H9 (cell line): ENCODE measurements around the gene NUP210. TPM values are rescaled to one million over a fixed set of nuclear protein-coding genes. Genes with fewer than 3 reads are reported as not detected.
"Not testable (repeated sequence)": the region's sequence is repeated elsewhere in the genome, so short reads cannot be mapped to it uniquely, and the experiment has no call there.

Source experiments
- DNase-seq: peaks from one replicate; pipeline ENCODE4 v3.0.0-alpha.2; 2017
- H2AFZ ChIP-seq: one replicate; pipeline ENCODE4 v1.6.1; 2013; ENCODE audit warnings: mild to moderate bottlenecking, low read length, control low read depth, moderate library complexity
- H2AK5ac ChIP-seq: 2 replicates; pipeline ENCODE4 v1.6.1; 2013; ENCODE audit warnings: low read length, control low read depth, mixed read lengths; ENCODE audit not compliant: insufficient read length
- H2BK120ac ChIP-seq: one replicate; pipeline ENCODE4 v1.6.1; 2013; ENCODE audit warnings: low read depth, mild to moderate bottlenecking, low read length, control low read depth, inconsistent platforms; ENCODE audit not compliant: poor library complexity, severe bottlenecking
- H2BK12ac ChIP-seq: 2 replicates; pipeline ENCODE4 v1.6.1; 2013; ENCODE audit warnings: low read length, control low read depth, mixed read lengths, low read depth; ENCODE audit not compliant: insufficient read length
- H2BK15ac ChIP-seq: 2 replicates; pipeline ENCODE4 v1.6.1; 2013; ENCODE audit warnings: low read depth, low read length, control low read depth
- H2BK20ac ChIP-seq: one replicate; pipeline ENCODE4 v1.6.1; 2013; ENCODE audit warnings: low read depth, mild to moderate bottlenecking, low read length, control low read depth, inconsistent platforms; ENCODE audit not compliant: poor library complexity, severe bottlenecking
- H2BK5ac ChIP-seq: 2 replicates; pipeline ENCODE4 v1.6.1; 2013; ENCODE audit warnings: low read length, control low read depth, mixed read lengths; ENCODE audit not compliant: insufficient read length
- H3K14ac ChIP-seq: 2 replicates; pipeline ENCODE4 v1.6.1; 2013; ENCODE audit warnings: low read length, control low read depth; ENCODE audit not compliant: insufficient read depth
- H3K18ac ChIP-seq: 2 replicates; pipeline ENCODE4 v1.6.1; 2013; ENCODE audit warnings: low read depth, mild to moderate bottlenecking, mixed read lengths, low read length, control low read depth; ENCODE audit not compliant: insufficient read length
- H3K23ac ChIP-seq: 2 replicates; pipeline ENCODE4 v1.6.1; 2013; ENCODE audit warnings: low read length, control low read depth, mixed read lengths, low read depth; ENCODE audit not compliant: insufficient read length
- H3K23me2 ChIP-seq: 2 replicates; pipeline ENCODE4 v1.6.1; 2013; ENCODE audit warnings: low read depth, mild to moderate bottlenecking, mixed read lengths, low read length, control low read depth; ENCODE audit not compliant: insufficient read length, poor library complexity, severe bottlenecking
- H3K27ac ChIP-seq: 2 replicates; pipeline ENCODE4 v1.5.1; 2013; ENCODE audit warnings: low read length, control low read depth, mixed read lengths, low read depth; ENCODE audit not compliant: insufficient read length
- H3K27me3 ChIP-seq: 2 replicates; pipeline ENCODE4 v1.6.1; 2013; ENCODE audit warnings: low read length, control low read depth, inconsistent platforms; ENCODE audit not compliant: insufficient read depth
- H3K4ac ChIP-seq: 2 replicates; pipeline ENCODE4 v1.6.1; 2013; ENCODE audit warnings: low read depth, mild to moderate bottlenecking, control low read depth, inconsistent platforms, low read length, moderate library complexity
- H3K4me1 ChIP-seq: 2 replicates; pipeline ENCODE4 v1.6.1; 2013; ENCODE audit warnings: low read length, control low read depth, inconsistent platforms; ENCODE audit not compliant: insufficient read depth
- H3K4me2 ChIP-seq: 2 replicates; pipeline ENCODE4 v1.6.1; 2013; ENCODE audit warnings: low read length, control low read depth, mixed read lengths; ENCODE audit not compliant: insufficient read length, insufficient read depth
- H3K56ac ChIP-seq: 2 replicates; pipeline ENCODE4 v1.6.1; 2013; ENCODE audit warnings: low read depth, mild to moderate bottlenecking, mixed read lengths, low read length, control low read depth; ENCODE audit not compliant: insufficient read length
- H3K79me1 ChIP-seq: 2 replicates; pipeline ENCODE4 v1.6.1; 2013; ENCODE audit warnings: low read depth, mild to moderate bottlenecking, moderate library complexity, low read length, control low read depth, inconsistent platforms; ENCODE audit not compliant: insufficient read depth, poor library complexity, severe bottlenecking
- H3K79me2 ChIP-seq: 2 replicates; pipeline ENCODE4 v1.6.1; 2013; ENCODE audit warnings: low read length, control low read depth, inconsistent platforms; ENCODE audit not compliant: insufficient read depth
- H3K9ac ChIP-seq: 2 replicates; pipeline ENCODE4 v1.6.1; 2013; ENCODE audit warnings: low read length, control low read depth, mixed read lengths; ENCODE audit not compliant: insufficient read length; ENCODE audit errors: extremely low read depth
- H3K9me3 ChIP-seq: one replicate; pipeline ENCODE4 v1.6.1; 2013; ENCODE audit warnings: low read depth, low read length, inconsistent platforms; ENCODE audit not compliant: control insufficient read depth
- H3T11ph ChIP-seq: one replicate; pipeline ENCODE4 v1.6.1; 2013; ENCODE audit warnings: mild to moderate bottlenecking, low read length, control low read depth, inconsistent platforms
- H4K20me1 ChIP-seq: one replicate; pipeline ENCODE4 v1.6.1; 2013; ENCODE audit not compliant: control insufficient read depth, insufficient read length, insufficient read depth
- H4K5ac ChIP-seq: 2 replicates; pipeline ENCODE4 v1.6.1; 2013; ENCODE audit warnings: low read depth, mild to moderate bottlenecking, mixed read lengths, low read length, control low read depth; ENCODE audit not compliant: insufficient read length
- H4K8ac ChIP-seq: replicated peaks from 2 replicates; pipeline ENCODE4 v1.6.1; 2013; ENCODE audit warnings: low read length, control low read depth, mixed read lengths, low read depth; ENCODE audit not compliant: insufficient read length
- H4K91ac ChIP-seq: 2 replicates; pipeline ENCODE4 v1.6.1; 2013; ENCODE audit warnings: low read depth, mild to moderate bottlenecking, moderate library complexity, mixed read lengths, low read length, control low read depth; ENCODE audit not compliant: insufficient read length
- H3K27ac Mint-ChIP-seq, 3 experiments: 2 replicates in 2 of 3; 3 replicates in 1 of 3; pipeline ENCODE4 v1.8.0; 2020 to 2021; ENCODE audit warnings: mixed read lengths in 3 of 3, mild to moderate bottlenecking in 1 of 3, moderate library complexity in 1 of 3
- H3K27me3 Mint-ChIP-seq: 2 replicates; pipeline ENCODE4 v1.8.0; 2021; ENCODE audit warnings: low read depth, mild to moderate bottlenecking, moderate library complexity, mixed read lengths
- H3K36me3 Mint-ChIP-seq, 3 experiments: 2 replicates in 2 of 3; 3 replicates in 1 of 3; pipeline ENCODE4 v1.8.0; 2020 to 2021; ENCODE audit warnings: low read depth in 3 of 3, mixed read lengths in 3 of 3; ENCODE audit not compliant: insufficient read depth in 1 of 3
- H3K4me1 Mint-ChIP-seq, 2 experiments: 2 replicates each; pipeline ENCODE4 v1.8.0; 2020; ENCODE audit warnings: mixed read lengths in 2 of 2
- H3K4me3 Mint-ChIP-seq, 2 experiments: 2 replicates in 1 of 2; 3 replicates in 1 of 2; pipeline ENCODE4 v1.8.0; 2020 to 2021; ENCODE audit warnings: mild to moderate bottlenecking in 2 of 2, mixed read lengths in 2 of 2, moderate library complexity in 1 of 2
- H3K9me3 Mint-ChIP-seq, 2 experiments: 2 replicates in 1 of 2; 3 replicates in 1 of 2; pipeline ENCODE4 v1.8.0; 2020; ENCODE audit warnings: mild to moderate bottlenecking in 2 of 2, mixed read lengths in 2 of 2, moderate library complexity in 1 of 2
- WGBS: extraction: QIAGEN DNeasy Blood & Tissue Kit; methylation state at CpG from one replicate; pipeline ENCODE4 v1.1.7; 2013; ENCODE audit warnings: missing lambda C conversion rate, low lambda C conversion rate, mixed read lengths; ENCODE audit not compliant: insufficient read length; ENCODE audit errors: extremely low coverage; 5-methylcytosine and 5-hydroxymethylcytosine counted together
- total RNA-seq: library from RNA; stranded (reverse); gene quantifications from 2 replicates; pipeline ENCODE4 v1.2.1, GENCODE V29; 2021
- TF ChIP-seq, protein P1 (sequence below): fragments of 200-600 bp; sonication (generic); conservative IDR thresholded peaks from 3 replicates; pipeline ENCODE4 v1.8.0; 2021; ENCODE audit warnings: antibody characterized with exemption, mild to moderate bottlenecking

The NUP210 gene
- total RNA-seq, 1 experiment from 2014 or later, result 48.8 TPM

GRCh38 chr3:13432093-13432492 lies 12.0 kb upstream of the NUP210 start:
- Histone ChIP-seq H3K18ac (no peak overlapping the region), H2AK5ac (no peak overlapping the region), H3K27me3 (no peaks in the 10 kb centered on the region), H4K20me1 (no peaks in the 10 kb centered on the region), H3K9ac (no peak overlapping the region), H3K79me2 (no peaks in the 10 kb centered on the region), H3K23me2 (no peaks in the 10 kb centered on the region), H2BK15ac (no peak overlapping the region), H3K27ac (no peak overlapping the region), H3K56ac (no peak overlapping the region), H3K79me1 (no peaks in the 10 kb centered on the region), H3K4me2 (no peak overlapping the region), H4K5ac (no peak overlapping the region), H3K4me1 (no peaks in the 10 kb centered on the region), H2BK20ac (no peak overlapping the region), H3K9me3 (no peaks in the 10 kb centered on the region), H4K91ac (no peak overlapping the region), H4K8ac (no peak overlapping the region), H3K23ac (no peak overlapping the region), H2AFZ (no peak overlapping the region), H3K14ac (no peak overlapping the region), H3K4ac (no peak overlapping the region), H2BK120ac (no peak overlapping the region), H3T11ph (no peak overlapping the region), H2BK5ac (no peak overlapping the region), H2BK12ac (no peak overlapping the region)
- H3K4me3 Mint-ChIP-seq, result no peak overlapping the region
- peaks cover 0 to 4% (median 0%) of the 10 kb centered on the region in 3 experiments; a peak in 2 of 7 replicates for H3K36me3 Mint-ChIP-seq
- TF ChIP-seq, protein P1, sequence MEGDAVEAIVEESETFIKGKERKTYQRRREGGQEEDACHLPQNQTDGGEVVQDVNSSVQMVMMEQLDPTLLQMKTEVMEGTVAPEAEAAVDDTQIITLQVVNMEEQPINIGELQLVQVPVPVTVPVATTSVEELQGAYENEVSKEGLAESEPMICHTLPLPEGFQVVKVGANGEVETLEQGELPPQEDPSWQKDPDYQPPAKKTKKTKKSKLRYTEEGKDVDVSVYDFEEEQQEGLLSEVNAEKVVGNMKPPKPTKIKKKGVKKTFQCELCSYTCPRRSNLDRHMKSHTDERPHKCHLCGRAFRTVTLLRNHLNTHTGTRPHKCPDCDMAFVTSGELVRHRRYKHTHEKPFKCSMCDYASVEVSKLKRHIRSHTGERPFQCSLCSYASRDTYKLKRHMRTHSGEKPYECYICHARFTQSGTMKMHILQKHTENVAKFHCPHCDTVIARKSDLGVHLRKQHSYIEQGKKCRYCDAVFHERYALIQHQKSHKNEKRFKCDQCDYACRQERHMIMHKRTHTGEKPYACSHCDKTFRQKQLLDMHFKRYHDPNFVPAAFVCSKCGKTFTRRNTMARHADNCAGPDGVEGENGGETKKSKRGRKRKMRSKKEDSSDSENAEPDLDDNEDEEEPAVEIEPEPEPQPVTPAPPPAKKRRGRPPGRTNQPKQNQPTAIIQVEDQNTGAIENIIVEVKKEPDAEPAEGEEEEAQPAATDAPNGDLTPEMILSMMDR, result no peak
- H3K27me3 Mint-ChIP-seq, result peaks cover 4% of the 10 kb centered on the region; the same call in 1 of the 2 replicates
- H3K9me3 Mint-ChIP-seq, result peaks cover 3 to 6% of the 10 kb centered on the region in 2 experiments; a peak in 3 of 5 replicates
- no peak for DNase-seq
- H3K4me1 Mint-ChIP-seq, result peaks cover 12% of the 10 kb centered on the region in 2 experiments
- WGBS, result no CpG with 5 or more reads among the region's 1 CpG
- no peak overlapping the region for H3K27ac Mint-ChIP-seq

DNA sequence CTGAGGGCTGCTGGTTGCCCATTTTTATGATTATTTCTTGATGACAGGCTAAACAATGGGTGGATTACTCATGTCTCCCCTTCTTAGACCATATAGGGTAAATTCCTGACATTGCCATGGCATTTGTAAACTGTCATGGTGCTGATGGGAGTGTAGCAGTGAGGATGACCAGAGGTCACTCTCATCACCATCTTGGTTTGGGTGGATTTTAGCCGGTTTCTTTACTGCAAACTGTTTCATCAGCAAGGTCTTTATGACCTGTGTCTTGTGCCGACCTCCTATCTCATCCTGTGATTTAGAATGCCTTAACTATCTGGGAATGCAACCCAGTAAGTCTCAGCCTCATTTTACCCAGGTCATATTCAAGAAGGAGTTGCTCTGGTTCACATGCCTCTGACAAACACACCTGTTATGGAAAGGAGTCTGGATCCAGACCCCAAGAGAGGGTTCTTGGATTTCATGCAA lies 10.3 kb upstream of the NUP210 start:
- H3K27me3 Mint-ChIP-seq, H2BK15ac ChIP-seq, H2BK5ac ChIP-seq, H3K9me3 Mint-ChIP-seq, H2AK5ac ChIP-seq, H3K79me1 ChIP-seq, H3K27ac Mint-ChIP-seq, H4K8ac ChIP-seq, H3K18ac ChIP-seq, H3K4me3 Mint-ChIP-seq, H3K79me2 ChIP-seq, H4K91ac ChIP-seq, H3K4me1 ChIP-seq, H3K14ac ChIP-seq, H3K56ac ChIP-seq, H3K4me2 ChIP-seq, H3K9me3 ChIP-seq, H4K20me1 ChIP-seq, H3T11ph ChIP-seq, H2BK120ac ChIP-seq, H3K36me3 Mint-ChIP-seq, H3K23me2 ChIP-seq, H3K9ac ChIP-seq, H2BK20ac ChIP-seq, H3K23ac ChIP-seq, H3K4ac ChIP-seq, DNase-seq, H2BK12ac ChIP-seq, H4K5ac ChIP-seq, H3K27me3 ChIP-seq, H3K27ac ChIP-seq, H2AFZ ChIP-seq: not testable (repeated sequence)
- H3K4me1 Mint-ChIP-seq, result peaks cover 12% of the 10 kb centered on the region in 2 experiments
- no CpG with 5 or more reads among the region's 2 CpGs for WGBS
